A549 treated with AZD9567 at 1 μM for 4 hours (cell line): ENCODE results near the gene TNN. TPM values are rescaled to one million over a fixed set of nuclear protein-coding genes. Genes with fewer than 3 reads are reported as not detected.

Experiments
- total RNA-seq: library from RNA; stranded (reverse); fragments of 200-300 nt; extraction: Qiagen RNA extraction; gene quantifications from 5 replicates; pipeline ENCODE4 v1.2.3, GENCODE V29; 2022; ENCODE audit not compliant: insufficient read depth

The TNN gene, protein sequence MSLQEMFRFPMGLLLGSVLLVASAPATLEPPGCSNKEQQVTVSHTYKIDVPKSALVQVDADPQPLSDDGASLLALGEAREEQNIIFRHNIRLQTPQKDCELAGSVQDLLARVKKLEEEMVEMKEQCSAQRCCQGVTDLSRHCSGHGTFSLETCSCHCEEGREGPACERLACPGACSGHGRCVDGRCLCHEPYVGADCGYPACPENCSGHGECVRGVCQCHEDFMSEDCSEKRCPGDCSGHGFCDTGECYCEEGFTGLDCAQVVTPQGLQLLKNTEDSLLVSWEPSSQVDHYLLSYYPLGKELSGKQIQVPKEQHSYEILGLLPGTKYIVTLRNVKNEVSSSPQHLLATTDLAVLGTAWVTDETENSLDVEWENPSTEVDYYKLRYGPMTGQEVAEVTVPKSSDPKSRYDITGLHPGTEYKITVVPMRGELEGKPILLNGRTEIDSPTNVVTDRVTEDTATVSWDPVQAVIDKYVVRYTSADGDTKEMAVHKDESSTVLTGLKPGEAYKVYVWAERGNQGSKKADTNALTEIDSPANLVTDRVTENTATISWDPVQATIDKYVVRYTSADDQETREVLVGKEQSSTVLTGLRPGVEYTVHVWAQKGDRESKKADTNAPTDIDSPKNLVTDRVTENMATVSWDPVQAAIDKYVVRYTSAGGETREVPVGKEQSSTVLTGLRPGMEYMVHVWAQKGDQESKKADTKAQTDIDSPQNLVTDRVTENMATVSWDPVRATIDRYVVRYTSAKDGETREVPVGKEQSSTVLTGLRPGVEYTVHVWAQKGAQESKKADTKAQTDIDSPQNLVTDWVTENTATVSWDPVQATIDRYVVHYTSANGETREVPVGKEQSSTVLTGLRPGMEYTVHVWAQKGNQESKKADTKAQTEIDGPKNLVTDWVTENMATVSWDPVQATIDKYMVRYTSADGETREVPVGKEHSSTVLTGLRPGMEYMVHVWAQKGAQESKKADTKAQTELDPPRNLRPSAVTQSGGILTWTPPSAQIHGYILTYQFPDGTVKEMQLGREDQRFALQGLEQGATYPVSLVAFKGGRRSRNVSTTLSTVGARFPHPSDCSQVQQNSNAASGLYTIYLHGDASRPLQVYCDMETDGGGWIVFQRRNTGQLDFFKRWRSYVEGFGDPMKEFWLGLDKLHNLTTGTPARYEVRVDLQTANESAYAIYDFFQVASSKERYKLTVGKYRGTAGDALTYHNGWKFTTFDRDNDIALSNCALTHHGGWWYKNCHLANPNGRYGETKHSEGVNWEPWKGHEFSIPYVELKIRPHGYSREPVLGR (N-terminal part only)
- 0.02 TPM in 3 of 5 replicates, not detected in the others for total RNA-seq

DNA sequence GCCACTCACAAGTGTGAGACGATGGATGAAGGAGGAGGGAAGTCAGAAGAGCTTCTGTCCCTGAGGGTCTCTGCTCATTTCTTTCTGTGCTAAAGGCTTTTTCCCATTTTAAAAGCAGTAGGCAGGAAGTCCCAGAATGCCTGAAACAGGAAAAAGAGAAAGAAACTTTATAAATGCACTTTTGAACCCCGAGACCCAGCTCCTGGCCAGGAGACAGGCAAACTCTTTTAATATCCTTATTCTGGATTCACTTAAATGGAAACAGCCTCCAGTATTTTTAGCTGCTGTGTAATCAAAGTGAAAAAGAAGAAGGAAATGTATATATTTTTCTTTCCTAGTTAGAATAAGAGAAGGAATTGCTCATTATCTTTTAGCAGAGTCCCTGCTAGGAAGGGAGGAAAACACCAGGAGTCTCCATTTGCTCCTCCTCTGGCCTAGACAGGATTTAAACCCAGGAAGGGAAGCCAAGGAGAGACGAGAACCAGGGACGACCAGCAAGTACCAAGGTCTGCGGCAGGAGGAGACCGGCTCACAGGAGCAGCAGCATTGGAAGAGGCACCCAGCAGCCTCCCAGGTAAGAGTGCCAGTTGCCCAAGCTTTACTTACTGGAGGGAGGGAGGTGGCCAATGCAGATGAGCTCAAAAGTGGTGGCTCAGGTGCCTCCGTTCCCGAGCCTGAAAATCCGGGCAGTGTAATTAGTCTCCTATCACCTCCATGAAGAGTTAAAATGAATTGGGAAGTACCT is at the start of gene TNN:
TNN (plus strand) TSS at position 472 of the 745 bp plus-strand sequence. CDS start 9,586 bp downstream, outside the sequence.

DNA sequence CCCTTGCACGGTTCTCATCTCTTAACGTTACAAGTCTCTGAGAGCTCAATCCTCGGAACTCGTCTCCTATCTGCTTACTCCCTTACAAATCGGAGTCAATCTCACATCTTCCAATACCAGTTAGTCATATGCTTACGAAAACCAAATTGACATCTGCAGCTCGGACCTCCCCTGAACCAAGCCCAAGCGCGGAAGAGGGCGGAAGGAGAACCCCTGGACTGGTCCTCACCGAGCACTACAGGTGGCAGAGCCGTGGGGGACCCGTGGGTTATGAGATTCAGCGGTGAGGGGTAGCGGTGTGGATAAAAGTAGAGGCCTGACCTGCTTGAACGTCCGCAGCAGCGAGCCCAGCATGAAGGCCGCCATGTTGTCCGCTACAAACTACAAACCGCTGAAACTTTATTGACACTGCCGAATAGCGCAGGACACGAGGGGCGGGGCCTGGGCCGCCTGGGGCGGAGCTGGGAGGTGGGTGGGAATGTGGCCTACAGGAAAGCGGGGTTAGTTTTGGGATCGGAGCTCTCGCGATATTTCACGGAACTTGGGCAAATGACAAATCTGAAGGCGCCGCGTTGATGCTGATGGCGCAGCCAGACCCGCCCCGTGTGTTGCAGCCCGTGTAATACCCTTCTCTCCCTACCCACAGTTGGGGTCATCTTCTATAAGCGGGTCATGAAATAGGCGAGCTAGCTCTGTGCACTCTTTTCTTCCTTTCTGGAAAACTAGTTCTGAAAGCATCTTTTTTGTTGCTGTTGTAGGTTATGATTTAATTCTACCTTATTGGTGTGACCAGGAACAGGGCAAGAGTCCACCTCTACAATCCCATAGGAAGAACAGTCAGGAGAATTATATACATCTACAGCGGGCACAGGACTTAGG is 44.4 kb upstream of the TNN start, which contains the start of gene MRPS14:
MRPS14 (minus strand) TSS at position 383 of the 879 bp plus-strand sequence; CDS start at position 366, 17 bp downstream.

DNA sequence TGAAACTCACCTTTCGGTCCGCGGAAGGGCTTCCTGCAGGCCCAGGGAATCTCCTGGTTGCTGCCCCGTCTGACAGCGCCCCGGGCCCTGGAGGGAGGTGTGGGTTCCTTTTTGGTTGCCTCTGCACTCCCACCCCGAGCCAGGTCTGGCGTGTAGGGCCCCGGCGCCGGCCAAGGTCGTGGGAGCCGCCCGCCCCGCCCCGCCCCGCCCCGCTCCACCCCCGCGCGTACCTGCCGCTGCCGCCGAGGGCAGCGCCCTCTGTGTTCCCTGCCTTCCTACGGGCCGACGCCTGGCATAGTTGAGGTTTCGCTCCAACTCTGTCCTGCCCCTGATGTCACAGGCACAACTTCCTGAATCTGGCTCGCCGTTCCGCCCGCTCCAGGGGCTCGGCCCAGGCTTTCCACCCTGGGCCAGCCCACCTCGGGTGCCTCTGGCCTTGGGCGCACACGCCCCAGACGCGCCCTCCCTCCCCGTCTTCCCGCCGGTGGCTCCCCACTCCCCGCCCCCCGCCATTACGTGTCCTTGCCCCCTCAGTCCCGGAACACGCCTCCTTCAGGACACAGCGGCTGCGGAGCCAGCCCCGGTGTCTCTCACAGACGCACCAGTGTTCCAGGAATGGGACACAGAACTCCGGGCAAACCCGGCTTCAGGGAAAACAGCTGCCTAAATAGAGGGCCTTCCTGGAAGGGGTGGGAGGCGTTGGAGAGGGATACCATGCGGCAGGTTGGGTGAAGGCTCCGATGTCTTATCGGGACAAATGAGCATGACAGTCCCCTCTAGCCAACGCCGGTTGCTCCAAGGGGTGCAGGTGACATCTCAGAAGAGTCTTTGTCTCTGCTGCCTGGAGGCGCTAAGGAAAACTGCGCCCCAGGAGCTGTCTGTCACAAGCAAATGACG is 125.2 kb downstream of the TNN start, which contains the start of gene KIAA0040:
KIAA0040 (minus strand) TSS at position 147 of the 897 bp plus-strand sequence. CDS start 31,763 bp downstream, outside the sequence.

Other genes starting within 250 kb of the TNN start
- 158 to 311 TPM (median 167 TPM) in 5 replicates for gene CACYBP, start 67.9 kb upstream of the TNN start, total RNA-seq
- 12.5 to 25.9 TPM (median 25.4 TPM) in 5 replicates for gene MRPS14, start 44.4 kb upstream of the TNN start, total RNA-seq
- 0.49 to 1.1 TPM (median 0.93 TPM) in 4 of 5 replicates, not detected in the other for gene KIAA0040, start 124.9 kb downstream of the TNN start, total RNA-seq